Small intestine (tissue), 4 donors: Measurements from ENCODE around the gene SMIM12. TPM values are rescaled to one million over a fixed set of nuclear protein-coding genes. Genes with fewer than 3 reads are reported as not detected.

ENCODE experiments used
- polyA plus RNA-seq, 4 donors: library from polyadenylated mRNA; stranded (reverse) in 3 of 4; unstranded in 1 of 4; fragments of 200-250 nt in 3 of 4; fragments of 120-200 nt in 1 of 4; gene quantifications; one replicate each; pipeline versions ENCODE4 v1.2.1 to v1.2.3, GENCODE V29; 2013
- donor health status: healthy with polysubstance abuse.
- donor health status: Bipolar disorder and iron deficiency.
- donor health status: healthy.

The SMIM12 gene
- polyA plus RNA-seq, 4 donors: 26.6 to 53.2 (median 35.0) TPM

Other genes with a start within 250 kb of the SMIM12 start
- gene GJB5, start 104.7 kb downstream of the SMIM12 start, polyA plus RNA-seq: under 1 TPM in 1 of 4 donors, not detected in 3; 0.19 TPM
- under 1 TPM in 2 of 4 donors, not detected in 2; 0.07 to 0.47 TPM for gene GJB4, start 100.0 kb downstream of the SMIM12 start, polyA plus RNA-seq
- gene GJB3, start 78.5 kb downstream of the SMIM12 start, polyA plus RNA-seq: 1 to 10 TPM in 1 of 4 donors, under 1 TPM in 2, not detected in 1; 0.67 to 1.9 (median 0.78) TPM
- 10 to 100 TPM in 1 of 4 donors, 1 to 10 TPM in 1, under 1 TPM in 1, not detected in 1; 0.81 to 16.8 (median 5.8) TPM for gene GJA4, start 66.8 kb downstream of the SMIM12 start, polyA plus RNA-seq
- under 1 TPM in 3 of 4 donors, not detected in 1; 0.18 to 0.39 (median 0.27) TPM for gene DLGAP3, start 69.9 kb upstream of the SMIM12 start, polyA plus RNA-seq
- gene TMEM35B, start 125.6 kb upstream of the SMIM12 start, polyA plus RNA-seq: 10 to 100 TPM in 3 of 4 donors, 1 to 10 TPM in 1; 5.6 to 41.4 (median 26.7) TPM
- 10 to 100 TPM in 2 of 4 donors, 1 to 10 TPM in 2; 6.6 to 20.4 (median 10.0) TPM for gene ZMYM6, start 172.2 kb upstream of the SMIM12 start, polyA plus RNA-seq
- gene ZMYM1, start 219.6 kb upstream of the SMIM12 start, polyA plus RNA-seq: 10 to 100 TPM in 1 of 4 donors, 1 to 10 TPM in 3; 1.1 to 17.5 (median 3.2) TPM